Activated CD8-positive, alpha-beta T cell treated with anti-CD3 and anti-CD28 coated beads for 36 hours (primary cell): ENCODE data around the gene NUBPL. TPM values are rescaled to one million over a fixed set of nuclear protein-coding genes. Genes with fewer than 3 reads are reported as not detected.

Experiments
- ATAC-seq: fragments of 200-7000 bp; cut with Tn5 transposase; one replicate; pipeline ENCODE4 v1.10.0; 2021; ENCODE audit warnings: mild to moderate bottlenecking, moderate library complexity
- CTCF ChIA-PET: fragments of 350-600 bp; sonication (Branson Sonifier 250); formaldehyde crosslinking; loops from one replicate; lab custom pipeline; 2021; ENCODE audit warnings: antibody characterized with exemption; lab: Charles Lee
- POLR2A ChIA-PET: fragments of 350-600 bp; sonication (Branson Sonifier 250); formaldehyde crosslinking; loops from one replicate; lab custom pipeline; 2021; ENCODE audit warnings: antibody characterized with exemption; lab: Charles Lee
- DNase-seq: peaks from one replicate; pipeline ENCODE4 v3.0.0-alpha.2; 2020
- H3K27ac Mint-ChIP-seq: one replicate; pipeline ENCODE4 v1.8.0; 2021; ENCODE audit warnings: mild to moderate bottlenecking, mixed read lengths
- H3K27me3 Mint-ChIP-seq: one replicate; pipeline ENCODE4 v1.8.0; 2021; ENCODE audit warnings: mixed read lengths
- H3K36me3 Mint-ChIP-seq: one replicate; pipeline ENCODE4 v1.8.0; 2021; ENCODE audit warnings: low read depth, mixed read lengths
- H3K4me1 Mint-ChIP-seq: one replicate; pipeline ENCODE4 v1.8.0; 2021; ENCODE audit warnings: low read depth, mixed read lengths
- H3K4me3 Mint-ChIP-seq: one replicate; pipeline ENCODE4 v1.8.0; 2021; ENCODE audit warnings: mild to moderate bottlenecking, moderate library complexity, mixed read lengths
- H3K9me3 Mint-ChIP-seq: one replicate; pipeline ENCODE4 v1.8.0; 2021; ENCODE audit warnings: mixed read lengths
- intact Hi-C: fragments of 100-400 bp; cut with micrococcal nuclease; formaldehyde crosslinking; loops from one replicate; pipeline ENCODE4 v1.10.0; 2022
- total RNA-seq, 2 experiments: library from RNA; stranded (reverse); gene quantifications; one replicate each; pipeline ENCODE4 v1.2.3, GENCODE V29; 2021
- TF ChIP-seq, protein P1 (sequence below): fragments of 200-600 bp; IDR thresholded peaks from one replicate; pipeline ENCODE4 v1.8.0; 2022; ENCODE audit warnings: antibody characterized with exemption, mild to moderate bottlenecking

Gene NUBPL
- total RNA-seq, 2 experiments from 2014 or later = 14.3 to 14.4 TPM

DNA sequence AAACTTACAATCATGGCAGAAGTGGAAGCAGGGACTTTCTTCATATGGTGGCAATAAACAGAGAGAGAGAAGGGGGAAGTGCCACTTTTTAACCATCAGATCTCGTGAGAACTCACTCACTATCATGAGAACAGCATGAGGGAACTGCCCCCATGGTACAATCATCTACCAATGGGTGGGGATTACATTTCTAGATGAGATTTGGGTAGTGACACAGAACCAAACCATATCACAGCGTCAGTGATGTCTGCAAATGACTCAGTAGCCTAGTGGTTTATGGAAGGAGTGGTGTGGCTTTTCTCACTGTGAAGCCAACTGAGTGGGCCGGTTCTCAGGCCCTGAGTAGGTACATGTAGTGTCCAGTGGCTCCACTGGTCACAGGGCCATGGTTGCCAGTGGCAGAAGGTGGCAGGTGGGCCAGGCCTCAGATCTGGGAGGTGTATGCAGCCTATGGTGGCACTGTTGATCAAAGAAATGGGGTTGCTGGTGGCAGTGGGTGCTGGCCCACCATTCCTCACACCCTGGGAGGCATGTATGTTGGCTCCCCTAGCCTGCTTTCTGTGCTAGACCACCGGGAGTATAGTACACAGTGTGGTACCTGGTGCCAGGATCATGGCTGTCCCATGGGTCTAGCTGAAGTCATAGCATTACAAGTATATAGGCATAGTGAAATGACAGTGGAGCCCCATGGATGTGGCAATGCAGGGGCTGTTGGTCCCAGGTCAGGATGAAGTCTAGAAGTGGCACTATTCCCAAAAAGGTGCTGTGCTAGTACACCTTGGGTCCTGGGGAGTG, 191.9 kb downstream of the NUBPL start:
- DNase-seq = no peak
- peaks cover 44% of the 10 kb centered on the region for H3K36me3 Mint-ChIP-seq
- peaks cover 33% of the 10 kb centered on the region for H3K9me3 Mint-ChIP-seq
- no peaks in the 10 kb centered on the region for H3K27me3 Mint-ChIP-seq
- H3K4me1 Mint-ChIP-seq = no peaks in the 10 kb centered on the region
- ChIA-PET POLR2A (no interaction called here), CTCF (interaction anchor here (0.6 kb wide), 1 partner anchor 293 kb away, joined by 3 read pairs; no protein-coding TSS in a partner anchor)
- TF ChIP-seq, protein P1, sequence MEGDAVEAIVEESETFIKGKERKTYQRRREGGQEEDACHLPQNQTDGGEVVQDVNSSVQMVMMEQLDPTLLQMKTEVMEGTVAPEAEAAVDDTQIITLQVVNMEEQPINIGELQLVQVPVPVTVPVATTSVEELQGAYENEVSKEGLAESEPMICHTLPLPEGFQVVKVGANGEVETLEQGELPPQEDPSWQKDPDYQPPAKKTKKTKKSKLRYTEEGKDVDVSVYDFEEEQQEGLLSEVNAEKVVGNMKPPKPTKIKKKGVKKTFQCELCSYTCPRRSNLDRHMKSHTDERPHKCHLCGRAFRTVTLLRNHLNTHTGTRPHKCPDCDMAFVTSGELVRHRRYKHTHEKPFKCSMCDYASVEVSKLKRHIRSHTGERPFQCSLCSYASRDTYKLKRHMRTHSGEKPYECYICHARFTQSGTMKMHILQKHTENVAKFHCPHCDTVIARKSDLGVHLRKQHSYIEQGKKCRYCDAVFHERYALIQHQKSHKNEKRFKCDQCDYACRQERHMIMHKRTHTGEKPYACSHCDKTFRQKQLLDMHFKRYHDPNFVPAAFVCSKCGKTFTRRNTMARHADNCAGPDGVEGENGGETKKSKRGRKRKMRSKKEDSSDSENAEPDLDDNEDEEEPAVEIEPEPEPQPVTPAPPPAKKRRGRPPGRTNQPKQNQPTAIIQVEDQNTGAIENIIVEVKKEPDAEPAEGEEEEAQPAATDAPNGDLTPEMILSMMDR = no peak
- H3K27ac Mint-ChIP-seq = no peak overlapping the region
- H3K4me3 Mint-ChIP-seq = no peak overlapping the region
- peak; percentile 37 for ATAC-seq
- intact Hi-C loops = no loop called here

DNA sequence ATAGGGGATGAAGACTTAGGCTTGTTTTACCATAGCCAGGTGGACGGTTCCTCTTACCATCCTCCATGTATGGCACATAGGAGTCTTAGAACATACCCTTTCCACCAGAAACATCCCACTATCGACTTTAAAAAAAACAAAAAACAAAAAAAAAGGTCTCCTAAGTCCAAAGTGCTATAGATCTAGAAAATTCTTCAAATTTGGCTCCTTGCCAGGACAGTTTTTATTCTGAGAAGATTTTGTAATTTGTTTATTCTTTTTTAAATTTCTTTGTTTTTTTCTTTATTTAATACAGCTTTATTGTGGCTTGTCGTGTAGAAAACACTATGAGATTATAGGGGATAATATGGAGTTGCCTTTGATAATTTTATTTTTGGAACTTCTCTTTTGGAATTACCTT, 197.7 kb downstream of the NUBPL start:
- H3K9me3 Mint-ChIP-seq = peaks cover 8% of the 10 kb centered on the region
- TF ChIP-seq, protein P1 = no peak
- CTCF ChIA-PET = no interaction called here

DNA sequence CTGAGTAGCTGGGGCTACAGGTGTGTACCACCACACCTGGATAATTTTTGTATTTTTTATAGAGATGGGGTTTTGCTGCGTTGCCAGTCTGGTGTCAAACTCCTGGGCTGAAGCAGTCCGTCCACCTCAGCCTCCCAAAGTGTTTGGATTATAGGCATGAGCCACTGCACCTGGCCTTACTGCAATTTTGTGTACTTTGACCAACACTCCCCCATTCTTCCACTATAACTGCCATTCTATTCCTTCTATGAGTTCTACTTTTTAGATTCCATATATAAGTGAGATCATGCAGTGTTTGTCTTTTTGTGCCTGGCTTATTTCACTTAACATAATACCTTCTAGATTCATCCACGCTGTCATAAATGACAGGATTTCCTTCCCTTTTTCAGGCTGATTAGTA, 199.1 kb downstream of the NUBPL start:
- CTCF ChIA-PET = no interaction called here
- H3K4me1 Mint-ChIP-seq = no peaks in the 10 kb centered on the region
- peaks cover 5% of the 10 kb centered on the region for H3K36me3 Mint-ChIP-seq
- POLR2A ChIA-PET = no interaction called here
- peaks cover 3% of the 10 kb centered on the region for H3K9me3 Mint-ChIP-seq
- H3K4me3 Mint-ChIP-seq = no peak overlapping the region
- intact Hi-C loops = no loop called here
- TF ChIP-seq, protein P1 = no peak
- DNase-seq (no peak), ATAC-seq (no peak)
- H3K27ac Mint-ChIP-seq = no peak overlapping the region
- no peaks in the 10 kb centered on the region for H3K27me3 Mint-ChIP-seq

More for the DNA sequence above, 197.7 kb downstream of the NUBPL start:
- no peaks in the 10 kb centered on the region for H3K27me3 Mint-ChIP-seq
- intact Hi-C loops = no loop called here
- H3K4me3 Mint-ChIP-seq = no peak overlapping the region
- ATAC-seq (no peak), DNase-seq (no peak)
- peaks cover 12% of the 10 kb centered on the region for H3K36me3 Mint-ChIP-seq
- POLR2A ChIA-PET = interaction anchor here (1.2 kb wide), 1 partner anchor 19 kb away, joined by 4 read pairs; no protein-coding TSS in a partner anchor
- H3K4me1 Mint-ChIP-seq = no peaks in the 10 kb centered on the region
- no peak overlapping the region for H3K27ac Mint-ChIP-seq

DNA sequence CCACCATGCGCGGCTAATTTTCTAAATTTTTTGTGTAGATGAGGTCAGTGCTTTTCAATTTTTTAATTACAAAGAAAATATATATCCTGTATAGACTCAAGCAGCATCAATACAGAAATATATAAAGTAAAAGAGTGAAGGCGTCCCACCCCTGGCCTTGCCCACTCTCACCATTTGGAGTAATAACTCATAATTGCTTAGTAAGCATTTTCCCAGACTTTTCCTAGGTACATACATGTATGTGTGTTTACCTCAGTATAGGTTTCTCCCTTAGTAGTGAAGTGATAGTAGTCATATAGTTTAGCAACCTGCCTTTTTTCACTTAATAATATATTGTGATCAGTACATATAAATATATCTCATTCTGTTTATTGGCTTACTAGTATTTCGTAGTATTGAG, 200.1 kb downstream of the NUBPL start:
- intact Hi-C loops = no loop called here
- no peak for ATAC-seq
- TF ChIP-seq, protein P1 = no peak
- ChIA-PET CTCF (no interaction called here), POLR2A (no interaction called here)
- no peak for DNase-seq
- no peaks in the 10 kb centered on the region for H3K4me1 Mint-ChIP-seq
- peaks cover 5% of the 10 kb centered on the region for H3K36me3 Mint-ChIP-seq
- H3K9me3 Mint-ChIP-seq = peaks cover 2% of the 10 kb centered on the region
- no peaks in the 10 kb centered on the region for H3K27me3 Mint-ChIP-seq
- no peak overlapping the region for H3K27ac Mint-ChIP-seq
- H3K4me3 Mint-ChIP-seq = no peak overlapping the region

DNA sequence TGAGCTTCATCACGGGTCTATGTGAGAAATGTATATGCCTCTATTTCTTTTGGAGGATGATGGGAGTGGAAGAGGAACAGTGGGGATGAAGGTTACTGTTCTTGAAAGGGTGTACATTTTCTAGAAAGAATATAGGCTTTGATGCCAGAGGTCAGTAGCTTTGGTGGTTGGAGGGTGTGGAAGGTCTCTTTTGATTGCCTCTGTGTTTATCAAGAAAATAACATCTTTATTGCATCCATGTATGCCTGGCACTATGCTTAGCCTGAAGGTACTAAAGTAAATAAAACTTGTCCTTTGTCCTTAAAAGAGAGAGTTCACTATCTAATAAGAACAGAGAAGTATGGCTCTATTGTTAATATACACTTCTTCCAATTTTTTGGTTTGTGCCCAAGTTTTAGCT, 201.8 kb downstream of the NUBPL start:
- no peak for DNase-seq

More for the DNA sequence above, 201.8 kb downstream of the NUBPL start:
- ATAC-seq = no peak
- no peaks in the 10 kb centered on the region for H3K4me1 Mint-ChIP-seq
- H3K4me3 Mint-ChIP-seq = no peak overlapping the region
- ChIA-PET CTCF (no interaction called here), POLR2A (no interaction called here)
- no peak overlapping the region for H3K27ac Mint-ChIP-seq
- no peaks in the 10 kb centered on the region for H3K9me3 Mint-ChIP-seq
- intact Hi-C loops = no loop called here
- peaks cover 2% of the 10 kb centered on the region for H3K36me3 Mint-ChIP-seq
- H3K27me3 Mint-ChIP-seq = no peaks in the 10 kb centered on the region
- TF ChIP-seq, protein P1 = no peak
